ENCODE data around the gene BCAR3.
A peak's percentile ranks its signal among the peaks of the same experiment; 100 is the strongest.

The BCAR3 gene

GRCh38 chr1:93596329-93597089 is 85.1 kb downstream of the BCAR3 start:
- no peaks in the 10 kb centered on the region for H3K36me3 ChIP-seq (ENCODE audit: control insufficient read depth in 2 of 2, insufficient read depth in 1 of 2, low read length in 2 of 2)
- ChIA-PET CTCF (no interaction called here), POLR2A (no interaction called here)
- no peaks in the 10 kb centered on the region for H3K9me3 ChIP-seq (ENCODE audit: control insufficient read depth, insufficient read depth, low read depth, low read length)
- H3K4me1 ChIP-seq (ENCODE audit: control insufficient read depth, insufficient read depth, low read length): peaks cover 1% of the 10 kb centered on the region
- TF ChIP-seq BCL11A (tag by site-specific recombination; IDR thresholded peaks at IDR 0.05; ENCODE audit: low read depth) (no peak), ZSCAN16 (tag by site-specific recombination; IDR thresholded peaks at IDR 0.05) (no peak), ZNF548 (tag by site-specific recombination; IDR thresholded peaks at IDR 0.05) (no peak), KLF8 (tag by site-specific recombination; IDR thresholded peaks at IDR 0.05) (no peak), ZNF138 (tag by site-specific recombination; IDR thresholded peaks at IDR 0.05; ENCODE audit: borderline replicate concordance) (no peak), ZNF221 (tag by site-specific recombination; IDR thresholded peaks at IDR 0.05; ENCODE audit: borderline replicate concordance) (no peak)
- TF ChIP-seq, protein P1, sequence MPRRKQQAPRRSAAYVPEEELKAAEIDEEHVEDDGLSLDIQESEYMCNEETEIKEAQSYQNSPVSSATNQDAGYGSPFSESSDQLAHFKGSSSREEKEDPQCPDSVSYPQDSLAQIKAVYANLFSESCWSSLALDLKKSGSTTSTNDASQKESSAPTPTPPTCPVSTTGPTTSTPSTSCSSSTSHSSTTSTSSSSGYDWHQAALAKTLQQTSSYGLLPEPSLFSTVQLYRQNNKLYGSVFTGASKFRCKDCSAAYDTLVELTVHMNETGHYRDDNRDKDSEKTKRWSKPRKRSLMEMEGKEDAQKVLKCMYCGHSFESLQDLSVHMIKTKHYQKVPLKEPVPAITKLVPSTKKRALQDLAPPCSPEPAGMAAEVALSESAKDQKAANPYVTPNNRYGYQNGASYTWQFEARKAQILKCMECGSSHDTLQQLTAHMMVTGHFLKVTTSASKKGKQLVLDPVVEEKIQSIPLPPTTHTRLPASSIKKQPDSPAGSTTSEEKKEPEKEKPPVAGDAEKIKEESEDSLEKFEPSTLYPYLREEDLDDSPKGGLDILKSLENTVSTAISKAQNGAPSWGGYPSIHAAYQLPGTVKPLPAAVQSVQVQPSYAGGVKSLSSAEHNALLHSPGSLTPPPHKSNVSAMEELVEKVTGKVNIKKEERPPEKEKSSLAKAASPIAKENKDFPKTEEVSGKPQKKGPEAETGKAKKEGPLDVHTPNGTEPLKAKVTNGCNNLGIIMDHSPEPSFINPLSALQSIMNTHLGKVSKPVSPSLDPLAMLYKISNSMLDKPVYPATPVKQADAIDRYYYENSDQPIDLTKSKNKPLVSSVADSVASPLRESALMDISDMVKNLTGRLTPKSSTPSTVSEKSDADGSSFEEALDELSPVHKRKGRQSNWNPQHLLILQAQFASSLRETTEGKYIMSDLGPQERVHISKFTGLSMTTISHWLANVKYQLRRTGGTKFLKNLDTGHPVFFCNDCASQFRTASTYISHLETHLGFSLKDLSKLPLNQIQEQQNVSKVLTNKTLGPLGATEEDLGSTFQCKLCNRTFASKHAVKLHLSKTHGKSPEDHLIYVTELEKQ (tag by site-specific recombination; IDR thresholded peaks at IDR 0.05; ENCODE audit: borderline replicate concordance): no peak
- TF ChIP-seq, protein P2, sequence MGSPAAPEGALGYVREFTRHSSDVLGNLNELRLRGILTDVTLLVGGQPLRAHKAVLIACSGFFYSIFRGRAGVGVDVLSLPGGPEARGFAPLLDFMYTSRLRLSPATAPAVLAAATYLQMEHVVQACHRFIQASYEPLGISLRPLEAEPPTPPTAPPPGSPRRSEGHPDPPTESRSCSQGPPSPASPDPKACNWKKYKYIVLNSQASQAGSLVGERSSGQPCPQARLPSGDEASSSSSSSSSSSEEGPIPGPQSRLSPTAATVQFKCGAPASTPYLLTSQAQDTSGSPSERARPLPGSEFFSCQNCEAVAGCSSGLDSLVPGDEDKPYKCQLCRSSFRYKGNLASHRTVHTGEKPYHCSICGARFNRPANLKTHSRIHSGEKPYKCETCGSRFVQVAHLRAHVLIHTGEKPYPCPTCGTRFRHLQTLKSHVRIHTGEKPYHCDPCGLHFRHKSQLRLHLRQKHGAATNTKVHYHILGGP (tag by site-specific recombination; IDR thresholded peaks at IDR 0.05): 0 out of 2 replicates have a peak, but pooled peaks have one; percentile 16
- no peak overlapping the region for H3K4me3 ChIP-seq (ENCODE audit: low read depth, low read length)
- no peak overlapping the region for H3K27ac ChIP-seq (ENCODE audit: extremely low read depth, low read depth, low read length)

- no peaks in the 10 kb centered on the region for H3K9me3 ChIP-seq (ENCODE audit: control insufficient read depth, insufficient read depth, low read depth, low read length)
Measured at GRCh38 chr1:93595743-93596142, 85.9 kb downstream of the BCAR3 start.

DNA sequence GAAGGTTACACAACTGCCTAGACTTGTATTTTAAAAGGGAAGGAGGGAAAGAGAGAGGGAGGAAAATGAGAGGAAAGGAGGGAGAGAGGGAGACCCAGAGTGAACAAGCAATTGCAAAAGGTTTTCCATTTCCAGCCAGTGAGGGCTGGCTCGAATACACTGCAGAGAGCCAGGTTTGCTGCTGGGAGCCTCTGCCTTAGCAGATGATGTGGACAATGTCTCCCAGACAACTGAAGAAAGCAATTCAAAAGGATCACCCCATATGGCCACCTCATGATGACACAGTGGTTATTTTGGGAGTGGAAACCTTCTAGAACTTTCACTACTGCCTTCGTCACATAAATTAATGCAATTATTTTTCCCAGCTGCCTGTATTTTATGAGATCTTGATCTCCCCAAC is 86.4 kb downstream of the BCAR3 start:
- Histone ChIP-seq H3K4me1 (ENCODE audit: control insufficient read depth, insufficient read depth, low read length) (peaks cover 4% of the 10 kb centered on the region), H3K4me3 (ENCODE audit: low read depth, low read length) (no peak overlapping the region), H3K9me3 (ENCODE audit: control insufficient read depth, insufficient read depth, low read depth, low read length) (no peaks in the 10 kb centered on the region), H3K36me3 (ENCODE audit: control insufficient read depth in 2 of 2, insufficient read depth in 1 of 2, low read length in 2 of 2) (no peaks in the 10 kb centered on the region), H3K27ac (ENCODE audit: extremely low read depth, low read depth, low read length) (no peak overlapping the region)
- ChIA-PET POLR2A (no interaction called here), CTCF (interaction anchor here (0.5 to 1.0 kb wide), 2 partner anchors 219 to 235 kb away, joined by 3 read pairs; no protein-coding TSS in a partner anchor)
- 0 out of 2 replicates have a peak, but pooled peaks have one; percentile 43 for TF ChIP-seq PRDM1 (tag by site-specific recombination; IDR thresholded peaks at IDR 0.05)
- TF ChIP-seq ZNF600 (tag by site-specific recombination; IDR thresholded peaks at IDR 0.05): no peak

More at GRCh38 chr1:93595743-93596142, 85.9 kb downstream of the BCAR3 start:
- ChIA-PET CTCF (no interaction called here), POLR2A (no interaction called here)
- no peak overlapping the region for H3K27ac ChIP-seq (ENCODE audit: extremely low read depth, low read depth, low read length)
- no peak overlapping the region for H3K4me3 ChIP-seq (ENCODE audit: low read depth, low read length)
- H3K36me3 ChIP-seq (ENCODE audit: control insufficient read depth in 2 of 2, insufficient read depth in 1 of 2, low read length in 2 of 2): no peaks in the 10 kb centered on the region
- no peak for TF ChIP-seq ZNF707 (tag by site-specific recombination; IDR thresholded peaks at IDR 0.05)
- no peak for TF ChIP-seq ZXDB (tag by site-specific recombination; IDR thresholded peaks at IDR 0.05)
- TF ChIP-seq, protein P3, sequence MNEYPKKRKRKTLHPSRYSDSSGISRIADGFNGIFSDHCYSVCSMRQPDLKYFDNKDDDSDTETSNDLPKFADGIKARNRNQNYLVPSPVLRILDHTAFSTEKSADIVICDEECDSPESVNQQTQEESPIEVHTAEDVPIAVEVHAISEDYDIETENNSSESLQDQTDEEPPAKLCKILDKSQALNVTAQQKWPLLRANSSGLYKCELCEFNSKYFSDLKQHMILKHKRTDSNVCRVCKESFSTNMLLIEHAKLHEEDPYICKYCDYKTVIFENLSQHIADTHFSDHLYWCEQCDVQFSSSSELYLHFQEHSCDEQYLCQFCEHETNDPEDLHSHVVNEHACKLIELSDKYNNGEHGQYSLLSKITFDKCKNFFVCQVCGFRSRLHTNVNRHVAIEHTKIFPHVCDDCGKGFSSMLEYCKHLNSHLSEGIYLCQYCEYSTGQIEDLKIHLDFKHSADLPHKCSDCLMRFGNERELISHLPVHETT (tag by site-specific recombination; IDR thresholded peaks at IDR 0.05): no peak
- no peak for TF ChIP-seq ZNF776 (tag by site-specific recombination; IDR thresholded peaks at IDR 0.05; ENCODE audit: borderline replicate concordance)
- no peak for TF ChIP-seq ZNF132 (tag by site-specific recombination; IDR thresholded peaks at IDR 0.05; ENCODE audit: borderline replicate concordance)
- TF ChIP-seq ZNF341 (tag by site-specific recombination; IDR thresholded peaks at IDR 0.05; ENCODE audit: low read depth): no peak
- no peak for TF ChIP-seq ZNF394 (tag by site-specific recombination; IDR thresholded peaks at IDR 0.05; ENCODE audit: borderline replicate concordance)
- TF ChIP-seq KLF10 (tag by site-specific recombination; IDR thresholded peaks at IDR 0.05): no peak
- no peak for TF ChIP-seq ZNF366 (tag by site-specific recombination; conservative IDR thresholded peaks at IDR 0.05)
- H3K4me1 ChIP-seq (ENCODE audit: control insufficient read depth, insufficient read depth, low read length): peaks cover 4% of the 10 kb centered on the region
